ENCODE measurements around the gene SPEF2. TPM values are rescaled to one million over a fixed set of nuclear protein-coding genes. Genes with fewer than 3 reads are reported as not detected.

SPEF2 gene
- total RNA-seq, 1 donor from 2014 or later = 0.96 TPM

DNA sequence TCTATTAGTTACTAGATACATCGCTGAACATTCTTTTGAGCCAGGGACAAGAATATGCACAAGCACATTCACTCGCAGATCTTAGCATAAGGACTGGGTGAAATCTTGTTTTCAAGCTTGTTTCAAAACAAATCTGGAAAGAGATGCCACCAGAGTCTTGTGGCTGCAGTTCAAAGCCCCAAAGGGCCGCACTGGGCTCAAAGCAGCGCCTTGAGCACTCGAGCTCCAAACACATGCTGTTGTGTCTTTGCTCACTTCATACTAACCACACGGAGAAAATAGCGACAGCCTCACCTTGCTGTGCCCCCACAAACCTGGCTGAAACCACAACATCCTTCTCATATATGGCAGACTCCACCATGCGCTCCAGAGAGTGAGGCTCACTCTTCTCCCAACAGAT is 204.8 kb downstream of the SPEF2 start:
- TF ChIP-seq, protein P1, sequence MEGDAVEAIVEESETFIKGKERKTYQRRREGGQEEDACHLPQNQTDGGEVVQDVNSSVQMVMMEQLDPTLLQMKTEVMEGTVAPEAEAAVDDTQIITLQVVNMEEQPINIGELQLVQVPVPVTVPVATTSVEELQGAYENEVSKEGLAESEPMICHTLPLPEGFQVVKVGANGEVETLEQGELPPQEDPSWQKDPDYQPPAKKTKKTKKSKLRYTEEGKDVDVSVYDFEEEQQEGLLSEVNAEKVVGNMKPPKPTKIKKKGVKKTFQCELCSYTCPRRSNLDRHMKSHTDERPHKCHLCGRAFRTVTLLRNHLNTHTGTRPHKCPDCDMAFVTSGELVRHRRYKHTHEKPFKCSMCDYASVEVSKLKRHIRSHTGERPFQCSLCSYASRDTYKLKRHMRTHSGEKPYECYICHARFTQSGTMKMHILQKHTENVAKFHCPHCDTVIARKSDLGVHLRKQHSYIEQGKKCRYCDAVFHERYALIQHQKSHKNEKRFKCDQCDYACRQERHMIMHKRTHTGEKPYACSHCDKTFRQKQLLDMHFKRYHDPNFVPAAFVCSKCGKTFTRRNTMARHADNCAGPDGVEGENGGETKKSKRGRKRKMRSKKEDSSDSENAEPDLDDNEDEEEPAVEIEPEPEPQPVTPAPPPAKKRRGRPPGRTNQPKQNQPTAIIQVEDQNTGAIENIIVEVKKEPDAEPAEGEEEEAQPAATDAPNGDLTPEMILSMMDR (IDR thresholded peaks at IDR 0.05; ENCODE audit: partially characterized antibody, unreplicated experiment) = no peak
- Mint-ChIP-seq H3K4me1 (ENCODE audit: low read depth, unreplicated experiment) (no peaks in the 10 kb centered on the region), H3K27ac (ENCODE audit: unreplicated experiment) (no peak overlapping the region), H3K27me3 (ENCODE audit: unreplicated experiment) (peaks cover 2% of the 10 kb centered on the region), H3K36me3 (ENCODE audit: unreplicated experiment) (no peaks in the 10 kb centered on the region), H3K4me3 (ENCODE audit: unreplicated experiment) (no peak overlapping the region), H3K9me3 (ENCODE audit: unreplicated experiment) (no peaks in the 10 kb centered on the region)
- no peak for DNase-seq

DNA sequence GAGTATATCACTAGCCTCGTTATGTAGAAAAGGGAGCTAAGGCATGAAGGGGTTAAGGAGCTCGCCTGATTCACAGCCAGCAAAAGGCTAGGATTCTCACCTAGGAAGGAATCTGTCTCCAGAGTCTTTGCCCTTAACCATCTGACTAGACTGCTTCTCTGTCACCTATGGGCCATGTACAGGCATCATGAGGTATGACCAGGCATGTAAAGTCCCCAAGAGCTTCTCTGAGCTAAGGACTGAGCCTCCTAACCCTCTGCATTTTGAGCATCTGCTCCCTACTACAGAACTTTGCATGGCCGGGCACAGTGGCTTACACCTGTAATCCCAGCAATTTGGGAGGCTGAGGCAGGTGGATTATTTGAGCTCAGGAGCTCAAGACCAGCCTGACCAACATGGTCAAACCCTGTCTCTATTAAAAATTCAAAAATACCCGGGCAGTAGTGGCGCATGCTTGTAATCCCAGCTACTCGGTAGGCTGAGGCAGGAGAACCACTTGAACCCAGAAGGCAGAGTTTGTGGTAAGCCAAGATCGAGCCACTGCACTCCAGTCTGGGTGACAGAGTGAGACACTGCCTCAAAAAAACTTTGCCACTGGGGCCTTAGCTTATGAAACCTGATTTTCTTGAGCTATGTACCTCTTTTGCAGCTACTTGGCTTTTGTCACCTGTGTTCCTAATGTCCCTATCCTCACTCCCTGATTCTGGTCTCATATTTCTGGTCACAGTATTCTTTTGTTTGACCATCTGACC is 205.9 kb downstream of the SPEF2 start:
- Mint-ChIP-seq H3K36me3 (ENCODE audit: unreplicated experiment) (no peaks in the 10 kb centered on the region), H3K27ac (ENCODE audit: unreplicated experiment) (no peak overlapping the region), H3K4me3 (ENCODE audit: unreplicated experiment) (no peak overlapping the region), H3K9me3 (ENCODE audit: unreplicated experiment) (no peaks in the 10 kb centered on the region), H3K4me1 (ENCODE audit: low read depth, unreplicated experiment) (no peaks in the 10 kb centered on the region), H3K27me3 (ENCODE audit: unreplicated experiment) (peaks cover 2% of the 10 kb centered on the region)
- TF ChIP-seq, protein P1 (IDR thresholded peaks at IDR 0.05; ENCODE audit: partially characterized antibody, unreplicated experiment) = no peak
- DNase-seq = no peak

GRCh38 chr5:35826056-35826455 is 208.4 kb downstream of the SPEF2 start:
- Mint-ChIP-seq H3K4me1 (ENCODE audit: low read depth, unreplicated experiment) (no peaks in the 10 kb centered on the region), H3K4me3 (ENCODE audit: unreplicated experiment) (no peak overlapping the region), H3K27me3 (ENCODE audit: unreplicated experiment) (peaks cover 2% of the 10 kb centered on the region), H3K9me3 (ENCODE audit: unreplicated experiment) (no peaks in the 10 kb centered on the region), H3K27ac (ENCODE audit: unreplicated experiment) (no peak overlapping the region), H3K36me3 (ENCODE audit: unreplicated experiment) (no peaks in the 10 kb centered on the region)
- TF ChIP-seq, protein P1 (IDR thresholded peaks at IDR 0.05; ENCODE audit: partially characterized antibody, unreplicated experiment) = no peak
- no peak for DNase-seq

- TF ChIP-seq, protein P1 (IDR thresholded peaks at IDR 0.05; ENCODE audit: partially characterized antibody, unreplicated experiment) = no peak
- Mint-ChIP-seq H3K27me3 (ENCODE audit: unreplicated experiment) (peaks cover 2% of the 10 kb centered on the region), H3K36me3 (ENCODE audit: unreplicated experiment) (no peaks in the 10 kb centered on the region), H3K4me3 (ENCODE audit: unreplicated experiment) (no peak overlapping the region), H3K9me3 (ENCODE audit: unreplicated experiment) (no peaks in the 10 kb centered on the region), H3K27ac (ENCODE audit: unreplicated experiment) (no peak overlapping the region), H3K4me1 (ENCODE audit: low read depth, unreplicated experiment) (no peaks in the 10 kb centered on the region)
- no peak for DNase-seq
Observed at GRCh38 chr5:35826554-35826953, 208.9 kb downstream of the SPEF2 start.

DNA sequence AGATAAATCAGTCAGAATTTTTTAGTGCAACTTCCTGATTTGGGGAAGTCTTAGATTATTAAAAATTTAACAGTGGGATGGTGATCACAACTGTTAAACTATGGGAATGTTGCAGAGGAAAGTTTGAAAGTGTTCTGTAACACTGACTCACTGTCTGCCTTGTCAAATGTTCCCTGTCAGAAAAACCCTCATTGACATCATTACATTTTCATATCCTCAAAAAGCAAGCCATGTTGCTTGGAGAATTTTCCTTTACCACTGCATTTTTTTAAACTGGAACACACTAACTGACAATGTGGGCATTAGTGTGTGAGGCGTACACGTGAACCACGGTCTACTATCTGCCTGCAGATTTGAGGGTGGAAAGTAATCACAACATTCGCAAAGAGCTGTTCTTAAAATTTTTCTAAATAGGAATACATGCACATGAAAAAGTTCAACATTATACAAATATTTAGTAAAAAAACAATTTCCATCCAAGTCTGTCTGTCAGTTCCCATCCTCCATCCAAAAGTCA is 210.5 kb downstream of the SPEF2 start:
- Mint-ChIP-seq H3K27me3 (ENCODE audit: unreplicated experiment) (peaks cover 2% of the 10 kb centered on the region), H3K4me3 (ENCODE audit: unreplicated experiment) (no peak overlapping the region), H3K9me3 (ENCODE audit: unreplicated experiment) (no peaks in the 10 kb centered on the region), H3K36me3 (ENCODE audit: unreplicated experiment) (no peaks in the 10 kb centered on the region), H3K4me1 (ENCODE audit: low read depth, unreplicated experiment) (no peaks in the 10 kb centered on the region), H3K27ac (ENCODE audit: unreplicated experiment) (no peak overlapping the region)
- TF ChIP-seq, protein P1 (IDR thresholded peaks at IDR 0.05; ENCODE audit: partially characterized antibody, unreplicated experiment) = no peak
- no peak for DNase-seq

Data from glutamatergic neuron (in vitro differentiated cells).